Transverse colon (tissue), 3 donors: ENCODE measurements around the gene FAM50B.

Experiments used
- CTCF ChIP-seq, 5 experiments: fragments of 200-600 bp in 3 of 5; fragments of 450-650 bp in 2 of 5; sonication (generic) in 3 of 5; IDR thresholded peaks; 1 replicate in 2 of 5; 2 replicates in 3 of 5; pipeline ENCODE4 v1.5.1; 2016 to 2017; ENCODE audit warnings: antibody characterized with exemption in 5 of 5, inconsistent platforms in 3 of 5, mild to moderate bottlenecking in 2 of 5, moderate library complexity in 1 of 5
- POLR2A ChIP-seq: fragments of 450-650 bp; IDR thresholded peaks from one replicate; pipeline ENCODE4 v1.6.1; 2016; ENCODE audit warnings: antibody characterized with exemption, mild to moderate bottlenecking, moderate library complexity

DNA sequence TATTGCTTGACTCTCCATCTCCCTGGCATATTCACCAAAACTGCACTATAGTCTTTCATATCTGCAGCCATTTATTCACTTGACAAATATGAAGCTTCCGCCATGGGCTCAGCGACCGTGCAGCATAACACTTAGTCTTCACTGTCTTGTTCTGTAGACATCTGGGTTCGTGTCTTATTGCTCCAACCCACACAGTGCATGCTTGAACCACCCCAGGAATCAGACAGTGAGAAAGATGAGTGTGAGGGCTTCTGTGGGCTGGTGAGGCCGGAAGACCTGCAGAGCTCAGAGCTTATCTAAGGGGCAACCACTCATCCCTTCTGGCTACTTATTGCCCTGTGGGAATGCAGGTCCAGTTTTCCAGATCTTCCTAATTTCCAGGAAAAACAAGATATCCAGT is 19.9 kb upstream of the FAM50B start:
- no peak for TF ChIP-seq POLR2A
- no peak for TF ChIP-seq CTCF (IDR thresholded peaks at IDR 0.05)
